OCI-LY7 (cell line): ENCODE measurements around the gene HEBP1.

ENCODE experiments used
- EZH2phosphoT487 ChIP-seq: fragments of 200-600 bp; sonication (generic); IDR thresholded peaks from 2 replicates; pipeline ENCODE4 v1.6.1; 2018; ENCODE audit warnings: low read depth, borderline replicate concordance, mild to moderate bottlenecking, mixed run types, antibody characterized with exemption, low read length, moderate library complexity, mixed read lengths
- TF ChIP-seq, protein P1 (sequence below): fragments of 200-600 bp; sonication (generic); conservative IDR thresholded peaks from 2 replicates; pipeline ENCODE4 v1.5.1; 2014; ENCODE audit warnings: mild to moderate bottlenecking, antibody characterized with exemption, low read length, moderate library complexity, mixed read lengths

DNA sequence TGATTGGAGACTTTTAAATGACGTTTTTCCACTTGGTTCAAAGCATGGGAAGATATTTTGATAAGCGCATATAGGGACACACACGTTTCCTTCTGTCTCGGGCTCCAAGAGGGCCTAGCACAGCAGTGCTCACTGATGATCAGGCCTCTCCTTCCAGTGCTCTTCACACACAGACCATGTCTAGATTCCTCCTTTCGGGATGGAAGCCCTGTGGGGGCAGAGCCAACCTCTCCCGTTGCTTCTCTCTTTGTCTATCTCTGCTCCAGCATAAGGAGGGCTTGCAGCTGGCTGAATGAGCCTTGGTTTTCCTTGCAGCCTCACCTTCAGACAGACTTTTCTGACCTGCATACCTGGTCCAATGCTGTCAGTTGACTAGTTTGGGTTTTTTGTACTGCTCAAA is 70.4 kb downstream of the HEBP1 start:
- no peak for TF ChIP-seq EZH2phosphoT487
- TF ChIP-seq, protein P1, sequence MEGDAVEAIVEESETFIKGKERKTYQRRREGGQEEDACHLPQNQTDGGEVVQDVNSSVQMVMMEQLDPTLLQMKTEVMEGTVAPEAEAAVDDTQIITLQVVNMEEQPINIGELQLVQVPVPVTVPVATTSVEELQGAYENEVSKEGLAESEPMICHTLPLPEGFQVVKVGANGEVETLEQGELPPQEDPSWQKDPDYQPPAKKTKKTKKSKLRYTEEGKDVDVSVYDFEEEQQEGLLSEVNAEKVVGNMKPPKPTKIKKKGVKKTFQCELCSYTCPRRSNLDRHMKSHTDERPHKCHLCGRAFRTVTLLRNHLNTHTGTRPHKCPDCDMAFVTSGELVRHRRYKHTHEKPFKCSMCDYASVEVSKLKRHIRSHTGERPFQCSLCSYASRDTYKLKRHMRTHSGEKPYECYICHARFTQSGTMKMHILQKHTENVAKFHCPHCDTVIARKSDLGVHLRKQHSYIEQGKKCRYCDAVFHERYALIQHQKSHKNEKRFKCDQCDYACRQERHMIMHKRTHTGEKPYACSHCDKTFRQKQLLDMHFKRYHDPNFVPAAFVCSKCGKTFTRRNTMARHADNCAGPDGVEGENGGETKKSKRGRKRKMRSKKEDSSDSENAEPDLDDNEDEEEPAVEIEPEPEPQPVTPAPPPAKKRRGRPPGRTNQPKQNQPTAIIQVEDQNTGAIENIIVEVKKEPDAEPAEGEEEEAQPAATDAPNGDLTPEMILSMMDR, result no peak
